ENCODE measurements around the gene YES1. TPM values are rescaled to one million over a fixed set of nuclear protein-coding genes. Genes with fewer than 3 reads are reported as not detected.

Gene YES1
- total RNA-seq, 2 donors from 2014 or later = 41.2 to 50.4 TPM

- DNase-seq (ENCODE audit: low spot score) (no peak), ATAC-seq (ENCODE audit: insufficient number of reproducible peaks, low FRiP score, low read depth) (no peak)
- Histone ChIP-seq H3K36me3 (no peaks in the 10 kb centered on the region), H3K27me3 (replicated peaks; ENCODE audit: insufficient read depth) (no peaks in the 10 kb centered on the region), H3K4me1 (ENCODE audit: control insufficient read depth in 1 of 2, low read depth in 2 of 2) (no peaks in the 10 kb centered on the region), H3K27ac (no peak overlapping the region), H3K9me3 (no peaks in the 10 kb centered on the region), H3K4me3 (no peak overlapping the region)
- no peak for TF ChIP-seq CTCF (IDR thresholded peaks at IDR 0.05)
These were observed 108.7 kb downstream of the YES1 start for GRCh38 chr18:703213-703967.

GRCh38 chr18:697800-698199 is 114.2 kb downstream of the YES1 start:
- Histone ChIP-seq H3K4me1 (ENCODE audit: control insufficient read depth in 1 of 2, low read depth in 2 of 2) (no peaks in the 10 kb centered on the region), H3K27ac (no peak overlapping the region), H3K27me3 (replicated peaks; ENCODE audit: insufficient read depth) (no peaks in the 10 kb centered on the region), H3K4me3 (no peak overlapping the region), H3K36me3 (peaks cover 4% of the 10 kb centered on the region), H3K9me3 (no peaks in the 10 kb centered on the region)
- ATAC-seq (ENCODE audit: insufficient number of reproducible peaks, low FRiP score, low read depth) (no peak), DNase-seq (ENCODE audit: low spot score) (no peak)
- TF ChIP-seq CTCF (IDR thresholded peaks at IDR 0.05) = no peak

- TF ChIP-seq CTCF (IDR thresholded peaks at IDR 0.05) = no peak
These were observed 115.0 kb downstream of the YES1 start for GRCh38 chr18:697012-697411.

GRCh38 chr18:693466-694187 is 118.4 kb downstream of the YES1 start:
- DNase-seq (ENCODE audit: low spot score) = no peak
- no peaks in the 10 kb centered on the region for H3K27me3 ChIP-seq (replicated peaks; ENCODE audit: insufficient read depth)
- no peaks in the 10 kb centered on the region for H3K4me1 ChIP-seq (ENCODE audit: control insufficient read depth in 1 of 2, low read depth in 2 of 2)
- ATAC-seq (ENCODE audit: insufficient number of reproducible peaks, low FRiP score, low read depth) = no peak
- H3K9me3 ChIP-seq = no peaks in the 10 kb centered on the region
- TF ChIP-seq CTCF (IDR thresholded peaks at IDR 0.05) = no peak
- H3K27ac ChIP-seq = no peak overlapping the region
- peaks cover 4% of the 10 kb centered on the region for H3K36me3 ChIP-seq
- H3K4me3 ChIP-seq = no peak overlapping the region

More at GRCh38 chr18:697012-697411, 115.0 kb downstream of the YES1 start:
- ATAC-seq (ENCODE audit: insufficient number of reproducible peaks, low FRiP score, low read depth) (no peak), DNase-seq (ENCODE audit: low spot score) (no peak)
- H3K36me3 ChIP-seq = peaks cover 4% of the 10 kb centered on the region
- no peak overlapping the region for H3K27ac ChIP-seq
- no peaks in the 10 kb centered on the region for H3K9me3 ChIP-seq
- no peaks in the 10 kb centered on the region for H3K27me3 ChIP-seq (replicated peaks; ENCODE audit: insufficient read depth)
- no peaks in the 10 kb centered on the region for H3K4me1 ChIP-seq (ENCODE audit: control insufficient read depth in 1 of 2, low read depth in 2 of 2)
- H3K4me3 ChIP-seq = no peak overlapping the region

- Histone ChIP-seq H3K4me1 (ENCODE audit: control insufficient read depth in 1 of 2, low read depth in 2 of 2) (no peaks in the 10 kb centered on the region), H3K4me3 (no peak overlapping the region), H3K9me3 (no peaks in the 10 kb centered on the region), H3K27me3 (replicated peaks; ENCODE audit: insufficient read depth) (no peaks in the 10 kb centered on the region), H3K27ac (no peak overlapping the region), H3K36me3 (peaks cover 4% of the 10 kb centered on the region)
- ATAC-seq (ENCODE audit: insufficient number of reproducible peaks, low FRiP score, low read depth) = no peak
- TF ChIP-seq CTCF (IDR thresholded peaks at IDR 0.05) = no peak
- no peak for DNase-seq (ENCODE audit: low spot score)
These were observed 119.2 kb downstream of the YES1 start for GRCh38 chr18:692824-693223.

Measured in thoracic aorta (tissue), 2 donors.